Activated CD8-positive, alpha-beta memory T cell treated with anti-CD3 and anti-CD28 coated beads, Interleukin-2, amount 50 U/mL, for 4 hours (primary cell): ENCODE measurements around the gene EMILIN3.

ENCODE experiments used
- DNase-seq: peaks from one replicate; pipeline ENCODE4 v3.0.0-alpha.2; 2020

EMILIN3 gene

GRCh38 chr20:41344938-41345728 is 21.5 kb downstream of the EMILIN3 start:
- DNase-seq = no peak

GRCh38 chr20:41344477-41344876 is 22.1 kb downstream of the EMILIN3 start:
- DNase-seq = no peak

- DNase-seq = no peak
Observed at GRCh38 chr20:41342474-41343464, 23.8 kb downstream of the EMILIN3 start.

GRCh38 chr20:41340327-41341055 is 26.1 kb downstream of the EMILIN3 start, which contains the start of gene LPIN3:
Gene LPIN3, plus strand, starts transcription at chr20:41340821. Its CDS starts 4,983 bp downstream, at chr20:41345804.
- peak; percentile 44 for DNase-seq

GRCh38 chr20:41339957-41340326 is 26.7 kb downstream of the EMILIN3 start:
- DNase-seq = peak; percentile 87

GRCh38 chr20:41336711-41337492 is 29.7 kb downstream of the EMILIN3 start:
- DNase-seq = no peak

GRCh38 chr20:41335591-41335990 is 31.0 kb downstream of the EMILIN3 start:
- DNase-seq = no peak

- no peak for DNase-seq
Observed at GRCh38 chr20:41334443-41335421, 31.9 kb downstream of the EMILIN3 start.

- no peak for DNase-seq
Observed at GRCh38 chr20:41334036-41334435, 32.6 kb downstream of the EMILIN3 start.

GRCh38 chr20:41331731-41332130 is 34.9 kb downstream of the EMILIN3 start:
- DNase-seq = no peak

GRCh38 chr20:41330941-41331340 is 35.7 kb downstream of the EMILIN3 start:
- no peak for DNase-seq

GRCh38 chr20:41330343-41330720 is 36.3 kb downstream of the EMILIN3 start:
- DNase-seq = no peak

GRCh38 chr20:41329435-41330342 is 36.9 kb downstream of the EMILIN3 start:
- peak; percentile 68 for DNase-seq

GRCh38 chr20:41327178-41327577 is 39.4 kb downstream of the EMILIN3 start:
- DNase-seq = no peak

GRCh38 chr20:41320976-41321375 is 45.6 kb downstream of the EMILIN3 start:
- no peak for DNase-seq

- DNase-seq = no peak
Observed at GRCh38 chr20:41320441-41320840, 46.2 kb downstream of the EMILIN3 start.

GRCh38 chr20:41318271-41318649 is 48.4 kb downstream of the EMILIN3 start:
- no peak for DNase-seq

- DNase-seq = peak; percentile 98
Observed at GRCh38 chr20:41317546-41318270, 48.9 kb downstream of the EMILIN3 start, which contains the start of gene ZHX3. Gene ZHX3, minus strand, starts transcription at chr20:41317731. Its CDS starts 112,815 bp downstream, at chr20:41204916.
